ENCODE results near the gene PDPN.

- TF ChIP-seq CTCF (IDR thresholded peaks at IDR 0.05) (no peak), EP300 (IDR thresholded peaks at IDR 0.05) (no peak), POLR2AphosphoS5 (IDR thresholded peaks at IDR 0.05) (no peak), POLR2A (IDR thresholded peaks at IDR 0.05) (no peak)
Observed at GRCh38 chr1:13605159-13605558, 21.5 kb downstream of the PDPN start.

Data from upper lobe of left lung (tissue), 4 donors.